Breast epithelium (tissue), 3 donors: ENCODE data around the gene PTPN9.

Source experiments
- CTCF ChIP-seq, 3 donors: fragments of 450-650 bp; IDR thresholded peaks; one replicate each; pipeline ENCODE4 v1.5.1; 2016 to 2017; ENCODE audit warnings: antibody characterized with exemption in 3 of 3, mild to moderate bottlenecking in 3 of 3, moderate library complexity in 3 of 3
- POLR2A ChIP-seq: fragments of 450-650 bp; IDR thresholded peaks from one replicate; pipeline ENCODE4 v1.6.1; 2016; ENCODE audit warnings: antibody characterized with exemption, mild to moderate bottlenecking, moderate library complexity
- POLR2AphosphoS5 ChIP-seq, 3 donors: sonication (generic); formaldehyde crosslinking; IDR thresholded peaks; one replicate each; pipeline ENCODE4 v1.6.1; 2017; ENCODE audit warnings: antibody characterized with exemption in 3 of 3

DNA sequence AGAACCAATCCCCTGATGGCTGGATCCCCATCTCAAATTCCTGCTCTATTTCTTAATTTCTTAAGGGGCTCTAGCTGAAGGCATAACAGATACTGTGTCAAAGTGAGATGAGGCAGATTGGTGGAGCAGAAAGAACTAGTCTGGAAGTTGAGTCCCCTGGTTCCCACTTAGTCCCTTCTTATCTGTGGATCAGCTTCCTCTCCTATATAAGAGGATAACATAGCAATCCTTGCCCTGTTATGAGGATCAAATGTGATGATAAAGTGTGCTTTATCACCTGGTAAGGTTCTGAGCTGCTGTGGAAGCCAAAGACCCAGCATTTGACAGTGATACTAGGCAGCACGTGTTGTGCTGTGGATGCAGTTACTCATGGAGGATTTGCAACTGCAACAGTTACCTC, 119.5 kb downstream of the PTPN9 start:
- TF ChIP-seq CTCF (IDR thresholded peaks at IDR 0.05) (no peak), POLR2AphosphoS5 (IDR thresholded peaks at IDR 0.05) (no peak), POLR2A (no peak)
